Measurements from ENCODE around the gene TMEM213. TPM values are rescaled to one million over a fixed set of nuclear protein-coding genes. Genes with fewer than 3 reads are reported as not detected.

TMEM213 gene
- total and polyA plus RNA-seq, 2 of the 8 experiments (the other 6 are each of a cell fraction or from before 2014, with no cell fraction given), result 0.21 to 0.67 TPM

DNA sequence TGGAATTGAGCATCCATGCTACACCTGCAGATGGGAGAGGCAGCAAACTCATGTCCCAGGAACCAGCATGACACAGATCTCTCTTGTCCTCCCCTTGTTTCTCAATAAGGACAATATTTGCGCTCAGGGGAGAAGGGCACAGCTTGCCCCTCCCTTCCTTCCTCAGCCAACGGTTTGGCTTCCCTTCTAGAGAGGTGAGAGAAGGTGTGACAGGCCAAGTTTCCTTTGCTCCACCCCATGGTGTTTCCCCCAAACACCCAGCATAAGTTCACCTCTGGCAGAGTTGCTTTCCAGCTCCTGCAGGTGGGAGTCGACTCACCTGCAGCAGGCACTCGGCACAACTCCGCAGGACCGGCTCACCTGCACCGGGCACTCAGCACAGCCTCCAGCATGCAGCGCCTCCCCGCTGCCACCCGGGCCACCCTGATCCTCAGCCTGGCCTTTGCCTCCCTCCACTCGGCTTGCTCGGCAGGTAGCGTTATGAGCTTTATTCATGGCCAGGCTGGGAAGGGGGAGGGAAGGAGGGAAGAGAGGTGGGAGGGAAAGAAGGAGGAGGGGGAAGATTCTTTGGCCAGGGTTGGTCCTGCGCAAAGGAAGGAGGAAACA, at the start of gene TMEM213, which contains the start of gene ATP6V0A4 (continued):
- TF ChIP-seq SP2 (IDR thresholded peaks at IDR 0.05; ENCODE audit: low read length), result no peak
- peak; percentile 68 for TF ChIP-seq MAX (IDR thresholded peaks at IDR 0.05)
- TF ChIP-seq, protein P1, sequence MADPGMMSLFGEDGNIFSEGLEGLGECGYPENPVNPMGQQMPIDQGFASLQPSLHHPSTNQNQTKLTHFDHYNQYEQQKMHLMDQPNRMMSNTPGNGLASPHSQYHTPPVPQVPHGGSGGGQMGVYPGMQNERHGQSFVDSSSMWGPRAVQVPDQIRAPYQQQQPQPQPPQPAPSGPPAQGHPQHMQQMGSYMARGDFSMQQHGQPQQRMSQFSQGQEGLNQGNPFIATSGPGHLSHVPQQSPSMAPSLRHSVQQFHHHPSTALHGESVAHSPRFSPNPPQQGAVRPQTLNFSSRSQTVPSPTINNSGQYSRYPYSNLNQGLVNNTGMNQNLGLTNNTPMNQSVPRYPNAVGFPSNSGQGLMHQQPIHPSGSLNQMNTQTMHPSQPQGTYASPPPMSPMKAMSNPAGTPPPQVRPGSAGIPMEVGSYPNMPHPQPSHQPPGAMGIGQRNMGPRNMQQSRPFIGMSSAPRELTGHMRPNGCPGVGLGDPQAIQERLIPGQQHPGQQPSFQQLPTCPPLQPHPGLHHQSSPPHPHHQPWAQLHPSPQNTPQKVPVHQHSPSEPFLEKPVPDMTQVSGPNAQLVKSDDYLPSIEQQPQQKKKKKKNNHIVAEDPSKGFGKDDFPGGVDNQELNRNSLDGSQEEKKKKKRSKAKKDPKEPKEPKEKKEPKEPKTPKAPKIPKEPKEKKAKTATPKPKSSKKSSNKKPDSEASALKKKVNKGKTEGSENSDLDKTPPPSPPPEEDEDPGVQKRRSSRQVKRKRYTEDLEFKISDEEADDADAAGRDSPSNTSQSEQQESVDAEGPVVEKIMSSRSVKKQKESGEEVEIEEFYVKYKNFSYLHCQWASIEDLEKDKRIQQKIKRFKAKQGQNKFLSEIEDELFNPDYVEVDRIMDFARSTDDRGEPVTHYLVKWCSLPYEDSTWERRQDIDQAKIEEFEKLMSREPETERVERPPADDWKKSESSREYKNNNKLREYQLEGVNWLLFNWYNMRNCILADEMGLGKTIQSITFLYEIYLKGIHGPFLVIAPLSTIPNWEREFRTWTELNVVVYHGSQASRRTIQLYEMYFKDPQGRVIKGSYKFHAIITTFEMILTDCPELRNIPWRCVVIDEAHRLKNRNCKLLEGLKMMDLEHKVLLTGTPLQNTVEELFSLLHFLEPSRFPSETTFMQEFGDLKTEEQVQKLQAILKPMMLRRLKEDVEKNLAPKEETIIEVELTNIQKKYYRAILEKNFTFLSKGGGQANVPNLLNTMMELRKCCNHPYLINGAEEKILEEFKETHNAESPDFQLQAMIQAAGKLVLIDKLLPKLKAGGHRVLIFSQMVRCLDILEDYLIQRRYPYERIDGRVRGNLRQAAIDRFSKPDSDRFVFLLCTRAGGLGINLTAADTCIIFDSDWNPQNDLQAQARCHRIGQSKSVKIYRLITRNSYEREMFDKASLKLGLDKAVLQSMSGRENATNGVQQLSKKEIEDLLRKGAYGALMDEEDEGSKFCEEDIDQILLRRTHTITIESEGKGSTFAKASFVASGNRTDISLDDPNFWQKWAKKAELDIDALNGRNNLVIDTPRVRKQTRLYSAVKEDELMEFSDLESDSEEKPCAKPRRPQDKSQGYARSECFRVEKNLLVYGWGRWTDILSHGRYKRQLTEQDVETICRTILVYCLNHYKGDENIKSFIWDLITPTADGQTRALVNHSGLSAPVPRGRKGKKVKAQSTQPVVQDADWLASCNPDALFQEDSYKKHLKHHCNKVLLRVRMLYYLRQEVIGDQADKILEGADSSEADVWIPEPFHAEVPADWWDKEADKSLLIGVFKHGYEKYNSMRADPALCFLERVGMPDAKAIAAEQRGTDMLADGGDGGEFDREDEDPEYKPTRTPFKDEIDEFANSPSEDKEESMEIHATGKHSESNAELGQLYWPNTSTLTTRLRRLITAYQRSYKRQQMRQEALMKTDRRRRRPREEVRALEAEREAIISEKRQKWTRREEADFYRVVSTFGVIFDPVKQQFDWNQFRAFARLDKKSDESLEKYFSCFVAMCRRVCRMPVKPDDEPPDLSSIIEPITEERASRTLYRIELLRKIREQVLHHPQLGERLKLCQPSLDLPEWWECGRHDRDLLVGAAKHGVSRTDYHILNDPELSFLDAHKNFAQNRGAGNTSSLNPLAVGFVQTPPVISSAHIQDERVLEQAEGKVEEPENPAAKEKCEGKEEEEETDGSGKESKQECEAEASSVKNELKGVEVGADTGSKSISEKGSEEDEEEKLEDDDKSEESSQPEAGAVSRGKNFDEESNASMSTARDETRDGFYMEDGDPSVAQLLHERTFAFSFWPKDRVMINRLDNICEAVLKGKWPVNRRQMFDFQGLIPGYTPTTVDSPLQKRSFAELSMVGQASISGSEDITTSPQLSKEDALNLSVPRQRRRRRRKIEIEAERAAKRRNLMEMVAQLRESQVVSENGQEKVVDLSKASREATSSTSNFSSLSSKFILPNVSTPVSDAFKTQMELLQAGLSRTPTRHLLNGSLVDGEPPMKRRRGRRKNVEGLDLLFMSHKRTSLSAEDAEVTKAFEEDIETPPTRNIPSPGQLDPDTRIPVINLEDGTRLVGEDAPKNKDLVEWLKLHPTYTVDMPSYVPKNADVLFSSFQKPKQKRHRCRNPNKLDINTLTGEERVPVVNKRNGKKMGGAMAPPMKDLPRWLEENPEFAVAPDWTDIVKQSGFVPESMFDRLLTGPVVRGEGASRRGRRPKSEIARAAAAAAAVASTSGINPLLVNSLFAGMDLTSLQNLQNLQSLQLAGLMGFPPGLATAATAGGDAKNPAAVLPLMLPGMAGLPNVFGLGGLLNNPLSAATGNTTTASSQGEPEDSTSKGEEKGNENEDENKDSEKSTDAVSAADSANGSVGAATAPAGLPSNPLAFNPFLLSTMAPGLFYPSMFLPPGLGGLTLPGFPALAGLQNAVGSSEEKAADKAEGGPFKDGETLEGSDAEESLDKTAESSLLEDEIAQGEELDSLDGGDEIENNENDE (IDR thresholded peaks at IDR 0.05; ENCODE audit: insufficient replicate concordance, low read length), result no peak
- TF ChIP-seq BACH1 (IDR thresholded peaks at IDR 0.05; ENCODE audit: low read length), result no peak
- no peak for TF ChIP-seq POLR2A (IDR thresholded peaks at IDR 0.05; ENCODE audit: control extremely low read depth in 1 of 2, low read depth in 2 of 2, low read length in 2 of 2)
- TF ChIP-seq NANOG (IDR thresholded peaks at IDR 0.05; ENCODE audit: insufficient read depth, low read depth, low read length, poor library complexity, severe bottlenecking), result no peak
- no peak for TF ChIP-seq BCL11A (IDR thresholded peaks at IDR 0.05; ENCODE audit: low read depth in 2 of 2, low read length in 2 of 2)
- TF ChIP-seq TBP (IDR thresholded peaks at IDR 0.05; ENCODE audit: low read depth, low read length), result peak; percentile 62; the same call in 1 of the 2 replicates
- TF ChIP-seq GTF2F1 (IDR thresholded peaks at IDR 0.05; ENCODE audit: borderline replicate concordance, low read depth, low read length), result no peak
- TF ChIP-seq TCF12 (IDR thresholded peaks at IDR 0.05; ENCODE audit: low read depth, low read length), result 0 out of 2 replicates have a peak, but pooled peaks have one; percentile 27
- no peak for TF ChIP-seq SUZ12 (IDR thresholded peaks at IDR 0.05; ENCODE audit: low read length)
- no peak for TF ChIP-seq CBX8 (IDR thresholded peaks at IDR 0.05; ENCODE audit: borderline replicate concordance, low read depth, low read length)

Data from H1 (cell line).